Erythroblast (primary cell): ENCODE data around the gene CUX1.

ENCODE experiments used
- GATA1 ChIP-seq: IDR thresholded peaks from 2 replicates; pipeline ENCODE4 v1.6.1; 2011; ENCODE audit warnings: low read depth, mild to moderate bottlenecking, control low read depth, low read length, moderate library complexity
- POLR2A ChIP-seq: IDR thresholded peaks from 2 replicates; pipeline ENCODE4 v1.6.1; 2011; ENCODE audit warnings: mild to moderate bottlenecking, low read length

DNA sequence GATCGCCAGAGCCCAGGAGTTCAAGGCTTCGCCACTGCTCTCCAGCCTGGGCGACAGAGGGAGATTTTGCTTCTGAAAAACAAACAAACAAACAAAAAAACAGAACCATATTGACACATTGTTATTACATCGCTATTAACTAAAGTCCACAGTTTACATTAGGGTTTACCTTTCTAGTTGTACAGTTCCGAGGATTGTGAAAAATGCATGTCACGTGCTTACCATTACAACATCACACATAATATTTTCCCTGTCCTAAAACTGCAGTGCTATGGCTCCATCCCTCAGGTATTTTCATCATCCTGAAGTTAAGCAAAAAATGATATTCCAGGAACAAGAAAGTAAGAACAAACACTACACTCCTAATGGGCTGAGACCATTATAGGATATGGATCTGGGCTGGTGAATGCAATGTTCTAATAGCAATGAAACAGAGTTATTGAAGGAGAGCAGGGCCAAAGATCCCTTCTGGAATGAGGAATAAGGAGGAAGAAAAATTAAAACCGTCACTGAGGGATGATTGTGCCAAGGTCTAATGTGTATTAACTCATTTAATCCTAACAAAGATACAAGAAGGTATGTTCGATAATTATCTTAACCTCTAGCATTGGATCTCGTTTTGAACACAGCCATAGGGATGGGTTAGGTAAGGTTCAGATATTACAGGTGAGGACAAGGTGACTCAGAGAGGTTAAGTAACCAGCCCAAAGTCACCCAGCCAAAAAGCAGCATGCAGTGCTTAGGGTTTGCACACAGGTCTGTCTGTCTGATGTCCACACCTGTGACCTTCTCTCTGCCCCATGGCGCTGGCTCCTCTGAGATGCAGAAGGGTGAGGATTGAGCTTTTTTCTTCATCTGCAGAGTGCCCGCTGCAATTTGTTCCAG lies 14.0 kb upstream of the CUX1 start:
- TF ChIP-seq POLR2A (no peak), GATA1 (no peak)
